MM.1S (cell line): Measurements from ENCODE around the gene TNK2.

Source experiments
- CTCF ChIP-seq: fragments of 300-600 bp; sonication (generic); IDR thresholded peaks from 2 replicates; pipeline ENCODE4 v1.5.1; 2016; ENCODE audit warnings: antibody characterized with exemption, low read length, mixed read lengths
- EZH2 ChIP-seq: fragments of 300-600 bp; sonication (generic); optimal IDR thresholded peaks from 2 replicates; pipeline ENCODE3; 2017; ENCODE audit warnings: low read depth, mild to moderate bottlenecking, antibody characterized with exemption, low read length, mixed read lengths

- TF ChIP-seq CTCF (no peak), EZH2 (no peak)
Observed at GRCh38 chr3:195856410-195857084, 51.8 kb downstream of the TNK2 start.
